ENCODE data around the gene TMEM30B. TPM values are rescaled to one million over a fixed set of nuclear protein-coding genes. Genes with fewer than 3 reads are reported as not detected.

Gene TMEM30B, protein sequence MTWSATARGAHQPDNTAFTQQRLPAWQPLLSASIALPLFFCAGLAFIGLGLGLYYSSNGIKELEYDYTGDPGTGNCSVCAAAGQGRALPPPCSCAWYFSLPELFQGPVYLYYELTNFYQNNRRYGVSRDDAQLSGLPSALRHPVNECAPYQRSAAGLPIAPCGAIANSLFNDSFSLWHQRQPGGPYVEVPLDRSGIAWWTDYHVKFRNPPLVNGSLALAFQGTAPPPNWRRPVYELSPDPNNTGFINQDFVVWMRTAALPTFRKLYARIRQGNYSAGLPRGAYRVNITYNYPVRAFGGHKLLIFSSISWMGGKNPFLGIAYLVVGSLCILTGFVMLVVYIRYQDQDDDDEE
- 0.18 to 0.39 TPM (median 0.25 TPM) in 5 replicates for total RNA-seq (2022; extraction: Qiagen RNA extraction)

DNA sequence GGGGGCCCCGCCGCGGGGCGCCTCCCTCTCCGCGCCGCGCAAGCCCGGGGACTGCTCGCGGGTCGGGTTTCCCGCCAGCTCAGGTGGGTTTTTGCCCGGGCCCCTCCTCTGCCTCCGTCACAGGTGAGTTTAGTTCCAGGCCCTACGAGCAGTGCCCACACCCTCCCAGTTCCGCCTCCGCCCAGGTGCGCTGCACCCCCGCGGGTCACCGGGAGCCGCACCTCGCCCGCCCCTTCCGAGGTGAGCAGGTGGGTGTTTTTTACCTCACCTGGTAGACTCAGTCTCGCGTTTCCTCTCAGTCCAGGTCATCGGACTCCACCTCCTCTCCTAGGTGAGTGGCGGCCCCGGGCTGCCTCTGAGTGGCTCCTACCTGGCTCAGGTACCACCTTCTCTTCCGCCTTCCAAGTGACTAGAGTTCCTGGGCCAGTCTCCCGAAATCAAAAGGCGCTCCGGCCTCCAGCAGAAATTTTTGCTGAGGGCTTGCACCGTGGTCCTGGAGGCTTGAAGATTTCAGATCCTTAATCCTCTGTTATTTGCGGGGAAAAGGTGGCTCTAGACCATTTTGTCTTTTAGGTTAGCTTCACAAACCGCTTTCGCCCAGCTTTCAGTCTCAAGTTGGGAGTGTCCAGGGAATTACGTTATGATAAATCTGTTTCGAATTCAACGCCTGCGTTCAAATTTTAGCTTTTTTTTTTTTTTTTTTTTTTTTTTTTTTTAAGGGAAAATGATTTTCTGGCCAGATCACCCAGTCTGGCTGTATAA lies at the start of gene TMEM30B:
TMEM30B (minus strand) TSS at position 153 of the 762 bp plus-strand sequence. CDS start 191 bp downstream, outside the sequence.

DNA sequence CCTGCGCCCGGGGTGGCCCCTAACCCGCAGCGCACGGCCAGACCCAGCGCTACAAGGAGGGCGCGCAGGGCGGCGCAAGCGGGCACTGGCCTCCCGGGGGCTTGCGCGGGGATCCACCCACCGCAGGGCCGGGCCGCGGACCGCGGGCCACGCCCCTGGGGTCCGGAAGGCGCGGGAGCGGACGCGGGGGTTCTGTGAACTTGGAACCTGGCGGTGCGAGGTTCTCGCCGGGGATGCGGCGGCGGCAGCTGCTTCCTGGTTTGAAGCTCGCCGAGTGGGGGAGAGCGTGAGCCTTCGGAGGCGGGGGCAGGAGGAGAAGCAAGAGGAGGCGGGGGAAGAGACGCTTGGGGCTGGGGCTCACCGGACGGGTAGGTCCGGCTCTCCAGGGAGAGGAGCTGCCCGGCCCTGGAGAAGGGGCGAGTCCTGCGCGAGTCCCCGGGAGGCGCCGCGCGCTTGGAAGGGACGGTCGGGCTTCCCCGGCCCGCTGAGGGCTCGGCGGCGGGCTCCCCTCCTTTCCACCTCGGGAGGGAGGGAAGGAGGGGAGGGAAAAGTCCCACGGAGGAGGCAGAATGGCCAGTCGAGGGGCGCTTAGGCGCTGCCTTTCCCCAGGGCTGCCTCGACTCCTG lies 40.4 kb upstream of the TMEM30B start, which contains the start of gene PRKCH:
PRKCH (plus strand) TSS at position 195 of the 626 bp plus-strand sequence. CDS start 523 bp downstream, outside the sequence.

Other genes starting within 250 kb of the TMEM30B start
- gene PRKCH, start 40.2 kb upstream of the TMEM30B start, total RNA-seq (2022; extraction: Qiagen RNA extraction), result 4.6 to 6.6 TPM (median 5.5 TPM) in 5 replicates

All from A549 treated with Hydrocortisone at 1 μM for 4 hours (cell line).